HG02588 (cell line): ENCODE results near the gene DAPK2.
"Not testable (repeated sequence)": the region's sequence is repeated elsewhere in the genome, so short reads cannot be mapped to it uniquely, and the experiment has no call there.

Experiments
- ATAC-seq: cut with Tn5 transposase; IDR thresholded peaks from one replicate; pipeline ENCODE4 v1.9.1; 2021; ENCODE audit warnings: mild to moderate bottlenecking, moderate library complexity; ENCODE audit not compliant: unreplicated experiment

DAPK2 gene

GRCh38 chr15:64058279-64058678 lies 12.0 kb upstream of the DAPK2 start:
- ATAC-seq, result no peak

- ATAC-seq, result not testable (repeated sequence)
These were observed 7.4 kb upstream of the DAPK2 start for GRCh38 chr15:64053674-64054073.

- ATAC-seq, result no peak
These were observed 6.7 kb upstream of the DAPK2 start for GRCh38 chr15:64052925-64053491.

GRCh38 chr15:64051407-64052259 lies 5.3 kb upstream of the DAPK2 start:
- no peak for ATAC-seq

GRCh38 chr15:64051093-64051402 lies 4.8 kb upstream of the DAPK2 start:
- ATAC-seq, result no peak

GRCh38 chr15:64050281-64051092 lies 4.2 kb upstream of the DAPK2 start:
- ATAC-seq, result no peak

- ATAC-seq, result no peak
These were observed 2.6 kb upstream of the DAPK2 start for GRCh38 chr15:64048781-64049460.

GRCh38 chr15:64045774-64046420 lies 388 bp downstream of the DAPK2 start:
- peak; percentile 30 for ATAC-seq

GRCh38 chr15:64045101-64045435 lies 1.2 kb downstream of the DAPK2 start:
- no peak for ATAC-seq

GRCh38 chr15:64044300-64045100 lies 1.8 kb downstream of the DAPK2 start:
- peak; percentile 52 for ATAC-seq

GRCh38 chr15:64038878-64039610 lies 7.2 kb downstream of the DAPK2 start:
- ATAC-seq, result no peak

GRCh38 chr15:64037966-64038365 lies 8.3 kb downstream of the DAPK2 start:
- ATAC-seq, result no peak

- no peak for ATAC-seq
These were observed 9.2 kb downstream of the DAPK2 start for GRCh38 chr15:64037116-64037515.

GRCh38 chr15:64035525-64035924 lies 10.8 kb downstream of the DAPK2 start:
- no peak for ATAC-seq

- no peak for ATAC-seq
These were observed 11.8 kb downstream of the DAPK2 start for GRCh38 chr15:64034519-64034918.

- no peak for ATAC-seq
These were observed 14.0 kb downstream of the DAPK2 start for GRCh38 chr15:64032329-64032728.

GRCh38 chr15:64030123-64030522 lies 16.2 kb downstream of the DAPK2 start:
- ATAC-seq, result no peak

- ATAC-seq, result no peak
These were observed 16.7 kb downstream of the DAPK2 start for GRCh38 chr15:64029633-64030032.

GRCh38 chr15:64029110-64029509 lies 17.2 kb downstream of the DAPK2 start:
- no peak for ATAC-seq
